Subcutaneous adipose tissue (tissue), 4 donors: ENCODE measurements around the gene CYP19A1. TPM values are rescaled to one million over a fixed set of nuclear protein-coding genes. Genes with fewer than 3 reads are reported as not detected.

Source experiments
- CTCF ChIP-seq: fragments of 450-650 bp; IDR thresholded peaks from one replicate; pipeline ENCODE4 v1.5.1; 2016; ENCODE audit warnings: low read depth, mild to moderate bottlenecking, control low read depth, antibody characterized with exemption, moderate library complexity
- total RNA-seq, 4 donors: library from RNA; depleted of rRNA; stranded (reverse); fragments of >200 nt; gene quantifications; one replicate each; pipeline ENCODE4 v1.1.0, GENCODE V29; 2016

The CYP19A1 gene
- total RNA-seq, 4 donors from 2014 or later = 0.75 to 16.7 (median 8.3) TPM

- TF ChIP-seq CTCF = no peak
These were observed 41.0 kb upstream of the CYP19A1 start for GRCh38 chr15:51379390-51379789.

GRCh38 chr15:51378406-51378805, 40.0 kb upstream of the CYP19A1 start:
- no peak for TF ChIP-seq CTCF

- TF ChIP-seq CTCF = no peak
These were observed 38.8 kb upstream of the CYP19A1 start for GRCh38 chr15:51377038-51377786.

GRCh38 chr15:51375966-51376640, 37.7 kb upstream of the CYP19A1 start:
- no peak for TF ChIP-seq CTCF

GRCh38 chr15:51374131-51374530, 35.7 kb upstream of the CYP19A1 start:
- no peak for TF ChIP-seq CTCF

- TF ChIP-seq CTCF = no peak
These were observed 32.9 kb upstream of the CYP19A1 start for GRCh38 chr15:51371266-51371665.

GRCh38 chr15:51369451-51369761, 31.0 kb upstream of the CYP19A1 start:
- TF ChIP-seq CTCF = no peak
